Gastrocnemius medialis (tissue), 4 donors: ENCODE measurements around the gene NSD2. TPM values are rescaled to one million over a fixed set of nuclear protein-coding genes. Genes with fewer than 3 reads are reported as not detected.

Source experiments
- ATAC-seq, 2 donors: fragments of 150-250 bp; one replicate each; pipeline ENCODE4 v1.9.1; 2016
- DNase-seq, 2 donors: peaks; one replicate each; pipeline ENCODE4 v3.0.0-alpha.2; 2019
- H3K27ac ChIP-seq, 4 donors: fragments of 200-600 bp; sonication (generic); 1 replicate in 1 of 4; 2 replicates in 3 of 4; pipeline ENCODE4 v1.5.1; 2016 to 2018; ENCODE audit warnings: mild to moderate bottlenecking in 2 of 4, moderate library complexity in 1 of 4
- H3K27me3 ChIP-seq, 3 donors: fragments of 200-600 bp; sonication (generic) in 2 of 3; 1 replicate in 1 of 3; 2 replicates in 2 of 3; pipeline versions ENCODE4 v1.5.1 to v1.6.0; 2016 to 2019; ENCODE audit warnings: mild to moderate bottlenecking in 1 of 3, moderate library complexity in 1 of 3
- H3K36me3 ChIP-seq, 2 donors: fragments of 200-600 bp; sonication (generic) in 1 of 2; one replicate each; pipeline ENCODE4 v1.5.1; 2017 to 2018
- H3K4me1 ChIP-seq, 2 donors: fragments of 200-600 bp; sonication (generic) in 1 of 2; one replicate each; pipeline ENCODE4 v1.5.1; 2016 to 2017; ENCODE audit warnings: mild to moderate bottlenecking in 2 of 2
- H3K4me3 ChIP-seq, 4 donors: fragments of 200-600 bp; sonication (generic) in 3 of 4; 1 replicate in 1 of 4; 2 replicates in 3 of 4; pipeline ENCODE4 v1.5.1; 2016 to 2019; ENCODE audit warnings: mild to moderate bottlenecking in 2 of 4
- H3K9me3 ChIP-seq, 3 donors: fragments of 200-600 bp; sonication (generic) in 2 of 3; 1 replicate in 1 of 3; 2 replicates in 2 of 3; pipeline ENCODE4 v1.5.1; 2016 to 2019
- CTCF ChIP-seq, 5 experiments: fragments of 450-650 bp in 3 of 5; fragments of 200-600 bp in 2 of 5; sonication (generic) in 2 of 5; IDR thresholded peaks in 4 of 5; conservative IDR thresholded peaks in 1 of 5; 1 replicate in 4 of 5; 2 replicates in 1 of 5; pipeline ENCODE4 v1.5.1; 2016 to 2019; ENCODE audit warnings: antibody characterized with exemption in 5 of 5, mild to moderate bottlenecking in 3 of 5, moderate library complexity in 3 of 5
- POLR2A ChIP-seq, 2 donors: fragments of 450-650 bp; IDR thresholded peaks; one replicate each; pipeline ENCODE4 v1.6.1; 2017; ENCODE audit warnings: antibody characterized with exemption in 2 of 2, mild to moderate bottlenecking in 2 of 2, moderate library complexity in 2 of 2
- in situ Hi-C, 4 donors: fragments of 200-750 bp; cut with MboI; loops; one replicate each; pipeline versions ENCODE4 v1.15.0 to v1.8.0; 2017; ENCODE audit warnings: low sequenced_read_pairs in 4 of 4
- intact Hi-C: fragments of 100-400 bp; cut with DNase I; formaldehyde crosslinking; loops from one replicate; pipeline ENCODE4 v1.15.1; 2023; ENCODE audit warnings: low total_unique reads
- total RNA-seq, 4 donors: library from RNA; depleted of rRNA; stranded (reverse); fragments of >200 nt; gene quantifications; one replicate each; pipeline versions ENCODE4 v1.1.0 to v1.2.3, GENCODE V29; 2016

Gene NSD2
- total RNA-seq, 4 donors from 2014 or later = 14.8 to 21.3 (median 16.8) TPM

- H3K27me3 ChIP-seq = no peaks in the 10 kb centered on the region
- intact Hi-C loops = no loop called here
- TF ChIP-seq CTCF (IDR thresholded peaks at IDR 0.05 in 4 of 5, conservative IDR thresholded peaks at IDR 0.05 in 1 of 5) = no peak
- TF ChIP-seq POLR2A (IDR thresholded peaks at IDR 0.05) = no peak
- no peak overlapping the region for H3K27ac ChIP-seq
- peaks cover 0 to 90% of the 10 kb centered on the region in 2 donors for H3K36me3 ChIP-seq
- H3K9me3 ChIP-seq = no peaks in the 10 kb centered on the region
- DNase-seq (no peak), ATAC-seq (no peak)
- no peaks in the 10 kb centered on the region for H3K4me1 ChIP-seq
- no peak overlapping the region for H3K4me3 ChIP-seq
- in situ Hi-C loops = no loop called here
These were observed 109.4 kb downstream of the NSD2 start for GRCh38 chr4:1980561-1981041.

- Histone ChIP-seq H3K27me3 (no peaks in the 10 kb centered on the region), H3K27ac (no peak overlapping the region), H3K4me1 (no peaks in the 10 kb centered on the region), H3K4me3 (no peak overlapping the region), H3K36me3 (peaks cover 0 to 92% of the 10 kb centered on the region in 2 donors), H3K9me3 (no peaks in the 10 kb centered on the region)
- in situ Hi-C loops (no loop called here), intact Hi-C loops (no loop called here)
- DNase-seq (no peak), ATAC-seq (no peak)
- TF ChIP-seq POLR2A (IDR thresholded peaks at IDR 0.05) (no peak), CTCF (IDR thresholded peaks at IDR 0.05 in 4 of 5, conservative IDR thresholded peaks at IDR 0.05 in 1 of 5) (no peak)
These were observed 110.3 kb downstream of the NSD2 start for GRCh38 chr4:1981251-1982058.

GRCh38 chr4:1982124-1983052 is 111.2 kb downstream of the NSD2 start:
- no peak overlapping the region for H3K4me3 ChIP-seq
- no peak for ATAC-seq
- no peaks in the 10 kb centered on the region for H3K27me3 ChIP-seq
- TF ChIP-seq POLR2A (IDR thresholded peaks at IDR 0.05) (no peak), CTCF (IDR thresholded peaks at IDR 0.05 in 4 of 5, conservative IDR thresholded peaks at IDR 0.05 in 1 of 5) (no peak)
- no peak for DNase-seq
- in situ Hi-C loops = no loop called here
- H3K27ac ChIP-seq = no peak overlapping the region
- H3K4me1 ChIP-seq = no peaks in the 10 kb centered on the region
- intact Hi-C loops = no loop called here
- peaks cover 0 to 93% of the 10 kb centered on the region in 2 donors for H3K36me3 ChIP-seq
- no peaks in the 10 kb centered on the region for H3K9me3 ChIP-seq

- Histone ChIP-seq H3K36me3 (peaks cover 0 to 97% of the 10 kb centered on the region in 2 donors), H3K4me1 (no peaks in the 10 kb centered on the region), H3K27ac (no peak overlapping the region), H3K4me3 (no peak overlapping the region), H3K27me3 (no peaks in the 10 kb centered on the region), H3K9me3 (no peaks in the 10 kb centered on the region)
- DNase-seq (no peak), ATAC-seq (no peak)
- TF ChIP-seq CTCF (IDR thresholded peaks at IDR 0.05 in 4 of 5, conservative IDR thresholded peaks at IDR 0.05 in 1 of 5) (no peak), POLR2A (IDR thresholded peaks at IDR 0.05) (no peak)
- in situ Hi-C loops = no loop called here
- intact Hi-C loops = no loop called here
These were observed 112.1 kb downstream of the NSD2 start for GRCh38 chr4:1983053-1983845.
